HG02981 (cell line): ENCODE data around the gene VPS9D1.
"Not testable (repeated sequence)": the region's sequence is repeated elsewhere in the genome, so short reads cannot be mapped to it uniquely, and the experiment has no call there.

Experiments
- ATAC-seq: cut with Tn5 transposase; IDR thresholded peaks from one replicate; pipeline ENCODE4 v1.9.1; 2021; ENCODE audit warnings: mild to moderate bottlenecking, moderate library complexity; ENCODE audit not compliant: unreplicated experiment

Gene VPS9D1

DNA sequence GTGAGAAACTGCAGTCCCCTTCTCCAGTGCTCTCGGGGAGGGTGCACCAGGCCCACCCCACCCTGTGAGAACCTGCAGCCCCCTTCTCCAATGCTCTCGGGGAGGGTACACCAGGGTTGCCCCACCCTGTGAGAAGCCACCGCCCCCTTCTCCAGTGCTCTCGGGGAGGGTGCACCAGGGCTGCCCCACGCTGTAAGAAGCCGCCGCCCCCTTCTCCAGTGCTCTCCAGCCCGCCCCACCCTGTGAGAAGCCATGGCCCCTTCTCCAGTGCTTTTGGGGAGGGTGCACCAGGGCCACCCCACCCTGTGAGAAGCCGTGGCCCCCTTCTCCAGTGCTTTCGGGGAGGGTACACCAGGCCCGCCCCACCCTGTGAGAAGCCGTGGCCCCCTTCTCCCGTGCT is 50.9 kb downstream of the VPS9D1 start:
- no peak for ATAC-seq

DNA sequence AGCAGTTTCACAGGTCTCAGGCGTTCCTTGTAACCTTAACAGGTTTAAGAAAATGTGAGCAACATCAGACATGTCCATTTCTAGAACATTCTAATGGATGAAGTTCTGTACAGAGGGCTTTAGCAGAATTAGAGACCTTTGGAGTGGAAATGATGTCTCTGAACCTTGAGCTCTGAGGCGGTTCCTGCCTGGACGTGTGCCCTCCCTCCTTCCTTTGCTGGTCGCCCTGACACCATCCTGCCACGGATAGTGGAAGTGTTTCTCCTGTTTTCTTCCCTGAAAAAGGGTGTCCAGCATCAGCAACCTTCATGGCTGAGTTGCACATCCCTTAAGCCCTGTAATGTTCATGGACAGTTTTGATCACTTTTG is 51.9 kb downstream of the VPS9D1 start:
- ATAC-seq: no peak

DNA sequence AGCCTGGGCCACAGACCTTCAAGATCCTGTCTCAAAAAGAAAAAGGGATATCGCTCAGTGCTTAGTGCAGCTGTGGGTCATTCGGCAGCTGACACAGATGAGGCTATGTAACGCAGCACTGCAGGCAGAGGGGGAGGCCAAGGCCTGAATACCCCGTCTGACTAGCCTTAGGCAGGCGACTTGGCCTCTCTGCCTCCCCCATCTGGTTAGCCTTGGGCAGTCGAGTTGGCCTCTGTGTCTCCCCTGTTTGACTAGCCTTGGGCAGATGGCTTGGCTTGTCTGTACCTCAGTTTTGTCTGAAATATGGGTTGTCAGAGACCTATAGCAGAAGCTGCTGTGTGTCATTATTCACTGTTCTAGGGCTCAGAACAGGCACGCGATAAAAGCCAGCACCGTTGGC is 53.1 kb downstream of the VPS9D1 start:
- ATAC-seq: no peak

DNA sequence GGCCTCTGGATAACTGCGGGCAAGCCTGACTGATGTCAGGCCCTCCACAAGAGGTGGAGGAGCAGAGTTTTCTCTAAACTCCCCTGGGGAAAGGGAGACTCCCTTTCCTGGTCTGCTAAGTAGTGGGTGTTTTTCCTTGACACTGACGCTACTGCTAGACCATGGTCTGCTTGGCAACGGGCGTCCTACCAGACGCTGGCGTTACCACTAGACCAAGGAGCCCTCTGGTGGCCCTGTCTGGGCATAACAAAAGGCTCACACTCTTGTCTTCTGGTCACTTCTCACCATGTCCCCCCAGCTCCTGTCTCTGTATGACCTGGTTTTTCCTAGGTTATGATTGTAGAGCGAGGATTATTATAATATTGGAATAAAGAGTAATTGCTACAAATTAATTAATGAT is 53.7 kb downstream of the VPS9D1 start:
- not testable (repeated sequence) for ATAC-seq

DNA sequence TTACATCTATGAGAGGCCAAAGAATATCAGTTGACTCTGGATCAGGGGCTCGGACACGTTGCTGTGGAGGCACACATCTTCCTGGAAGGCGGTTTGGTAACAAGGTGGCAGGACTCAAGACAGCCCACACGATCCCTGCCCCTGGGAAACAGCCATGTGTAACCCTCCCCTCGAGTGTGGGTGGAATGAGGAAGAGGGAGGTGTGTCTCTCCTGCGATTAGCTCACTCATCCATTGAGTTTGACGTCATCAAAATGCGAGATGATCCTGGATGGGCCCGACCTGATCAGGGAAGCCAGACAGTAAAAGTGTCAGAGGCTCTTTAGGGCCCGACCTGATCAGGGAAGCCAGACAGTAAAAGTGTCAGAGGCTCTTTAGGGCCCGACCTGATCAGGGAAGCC is 56.5 kb downstream of the VPS9D1 start:
- not testable (repeated sequence) for ATAC-seq

DNA sequence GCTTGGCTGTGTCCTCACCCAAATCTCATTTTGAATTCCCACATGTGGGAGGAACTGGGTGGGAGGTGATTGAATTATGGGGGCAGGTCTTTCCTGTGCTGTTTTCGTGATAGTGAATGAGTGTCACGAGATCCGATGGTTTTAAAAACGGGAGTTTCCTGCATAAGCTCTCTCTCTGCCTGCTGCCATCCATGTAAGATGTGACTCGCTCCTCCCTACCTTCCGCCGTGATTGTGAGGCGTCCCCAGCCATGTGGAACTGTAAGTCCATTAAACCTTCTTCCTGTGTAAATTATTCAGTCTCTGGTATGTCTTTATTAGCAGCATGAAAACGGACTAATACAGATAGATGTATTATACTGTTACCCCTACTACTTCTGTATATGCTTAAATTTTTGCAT is 59.5 kb downstream of the VPS9D1 start:
- ATAC-seq: no peak

DNA sequence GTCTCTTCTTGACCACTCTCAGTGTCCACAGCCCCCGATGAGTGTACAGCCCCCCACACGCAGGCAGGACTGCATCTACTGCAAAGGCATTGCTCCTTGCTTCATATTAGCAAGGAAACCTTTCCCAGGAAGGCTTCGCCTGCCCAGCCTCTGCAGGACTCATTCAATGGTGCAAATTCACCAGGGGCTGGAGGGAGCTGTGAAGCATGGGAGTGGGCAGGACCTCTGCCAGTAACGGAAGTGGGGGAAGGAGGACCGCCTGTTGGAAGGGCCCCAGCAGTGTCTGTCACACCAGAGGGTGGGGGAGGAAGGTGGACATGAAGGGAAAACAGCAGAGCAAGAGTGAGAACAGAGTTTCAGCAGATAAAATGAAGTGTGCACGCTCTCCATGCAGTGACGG is 60.6 kb downstream of the VPS9D1 start:
- ATAC-seq: no peak

DNA sequence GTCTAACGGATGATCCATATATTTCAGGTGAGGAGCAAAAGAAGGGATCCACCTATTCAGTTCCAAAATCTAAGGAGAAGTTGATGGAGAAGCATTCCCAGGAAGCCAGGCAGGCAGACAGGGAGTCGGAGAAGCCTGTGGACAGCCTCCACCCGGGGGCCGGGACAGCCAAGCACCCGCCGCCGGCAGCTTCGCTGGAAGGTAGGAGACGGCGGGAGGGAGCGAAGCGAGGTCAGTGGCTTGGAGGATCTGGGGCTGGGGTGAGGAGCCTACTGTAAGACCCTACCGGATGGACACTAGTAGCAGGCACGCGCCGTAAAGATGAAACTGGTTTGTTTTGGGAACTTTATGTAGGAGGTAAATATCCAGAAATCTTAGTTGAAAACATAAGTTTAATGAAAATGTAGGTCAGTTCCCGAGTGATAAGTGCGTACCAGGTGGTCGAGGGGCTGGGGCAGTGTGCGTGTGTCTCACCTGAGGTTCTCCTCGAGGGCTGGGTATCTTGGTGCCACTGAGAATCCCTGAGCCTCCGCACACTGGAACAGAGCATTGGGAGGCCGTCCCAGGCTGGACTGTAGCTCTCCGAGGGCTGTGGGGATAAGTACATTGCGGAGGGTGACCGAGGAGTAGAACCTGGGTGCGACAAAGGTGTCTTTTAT is 62.3 kb downstream of the VPS9D1 start:
- ATAC-seq: no peak

DNA sequence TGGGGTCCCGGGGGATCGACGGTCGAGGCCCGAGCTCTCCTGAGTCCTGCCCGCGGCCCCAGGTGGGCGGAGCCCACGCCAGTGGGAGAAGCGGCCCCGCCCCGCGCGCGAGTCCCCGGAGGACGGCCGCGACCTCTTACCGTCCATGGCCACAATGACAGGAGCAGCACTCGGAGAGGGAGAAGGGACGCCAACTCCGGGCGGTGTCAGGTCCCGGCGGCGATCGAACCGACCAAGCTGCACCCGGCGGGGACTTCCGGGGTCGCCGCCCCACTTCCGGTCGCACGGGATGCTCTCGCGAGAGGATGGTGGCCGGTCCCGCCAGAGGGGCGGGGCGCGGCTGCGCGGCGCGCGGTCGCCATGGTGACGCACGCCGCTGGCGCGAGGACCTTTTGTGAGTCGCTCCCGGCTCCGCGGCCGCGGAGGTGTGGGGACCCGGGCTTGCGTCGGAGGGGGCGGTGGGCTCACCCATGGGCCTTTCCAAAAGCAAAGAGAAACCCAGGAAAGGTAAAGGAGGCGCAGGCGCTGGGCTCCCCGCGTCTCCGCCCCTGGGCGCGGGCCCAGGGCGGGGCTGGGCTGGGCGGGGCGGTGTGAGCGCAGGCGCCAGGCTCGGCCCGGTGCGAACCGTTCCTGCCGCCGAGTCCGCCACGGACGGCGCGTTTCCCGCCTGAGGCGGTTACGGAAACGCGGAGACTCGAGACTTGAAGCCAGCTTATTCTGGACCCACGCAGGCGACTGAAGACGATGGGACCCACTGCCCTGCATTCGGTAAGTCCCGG is 63.1 kb downstream of the VPS9D1 start, which contains the start of the genes CHMP1A and SPATA33:
Gene CHMP1A, minus strand, starts transcription at position 267 of the 779 bp plus-strand sequence. Its CDS starts 120 bp downstream, at position 147.
Gene SPATA33, plus strand, starts transcription at position 395 of the 779 bp plus-strand sequence. Its CDS starts 76 bp downstream, at position 471.
- ATAC-seq: peak; percentile 88
